Measurements from ENCODE around the gene RNF144B.

DNA sequence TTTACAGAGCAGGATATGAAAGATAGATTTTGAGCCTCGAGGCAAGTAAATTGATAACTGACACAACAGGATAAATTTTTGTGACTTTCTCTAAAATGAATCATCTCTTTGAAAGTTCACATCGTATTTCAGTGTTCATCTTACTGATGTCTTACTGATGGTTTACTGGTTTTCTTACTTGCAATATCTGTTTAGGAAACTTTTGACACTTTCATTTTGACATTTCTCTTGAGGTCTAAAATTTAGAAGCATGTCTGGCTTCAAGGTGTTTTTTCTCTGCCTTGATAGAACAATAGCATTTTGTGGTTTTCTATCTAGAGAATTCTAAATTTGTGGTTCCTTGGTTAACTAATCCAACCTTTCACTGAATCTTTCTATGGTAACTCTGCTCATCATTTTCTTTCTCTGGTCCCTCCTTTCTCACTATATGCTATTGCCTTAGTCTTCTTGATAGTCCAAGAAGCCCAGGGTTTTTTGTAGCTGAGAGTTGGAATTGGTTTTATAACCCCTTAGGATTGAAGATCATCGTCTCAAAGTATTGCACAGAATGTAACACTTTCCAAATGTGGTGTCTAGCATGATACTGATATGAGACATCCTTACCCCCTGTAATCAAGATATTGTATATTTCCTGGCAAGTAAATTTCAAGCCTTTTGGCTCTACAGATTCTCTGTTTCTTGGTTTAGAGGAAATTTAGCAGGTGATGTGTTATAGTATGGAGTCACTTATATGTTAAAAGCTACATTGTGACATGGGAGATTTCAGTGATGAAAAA lies 98.7 kb downstream of the RNF144B start:
- TF ChIP-seq, protein P1, sequence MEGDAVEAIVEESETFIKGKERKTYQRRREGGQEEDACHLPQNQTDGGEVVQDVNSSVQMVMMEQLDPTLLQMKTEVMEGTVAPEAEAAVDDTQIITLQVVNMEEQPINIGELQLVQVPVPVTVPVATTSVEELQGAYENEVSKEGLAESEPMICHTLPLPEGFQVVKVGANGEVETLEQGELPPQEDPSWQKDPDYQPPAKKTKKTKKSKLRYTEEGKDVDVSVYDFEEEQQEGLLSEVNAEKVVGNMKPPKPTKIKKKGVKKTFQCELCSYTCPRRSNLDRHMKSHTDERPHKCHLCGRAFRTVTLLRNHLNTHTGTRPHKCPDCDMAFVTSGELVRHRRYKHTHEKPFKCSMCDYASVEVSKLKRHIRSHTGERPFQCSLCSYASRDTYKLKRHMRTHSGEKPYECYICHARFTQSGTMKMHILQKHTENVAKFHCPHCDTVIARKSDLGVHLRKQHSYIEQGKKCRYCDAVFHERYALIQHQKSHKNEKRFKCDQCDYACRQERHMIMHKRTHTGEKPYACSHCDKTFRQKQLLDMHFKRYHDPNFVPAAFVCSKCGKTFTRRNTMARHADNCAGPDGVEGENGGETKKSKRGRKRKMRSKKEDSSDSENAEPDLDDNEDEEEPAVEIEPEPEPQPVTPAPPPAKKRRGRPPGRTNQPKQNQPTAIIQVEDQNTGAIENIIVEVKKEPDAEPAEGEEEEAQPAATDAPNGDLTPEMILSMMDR (IDR thresholded peaks at IDR 0.05) = no peak
- no peak for TF ChIP-seq POLR2A (IDR thresholded peaks at IDR 0.05)
